H9 (cell line): ENCODE data around the gene KIRREL3. TPM values are rescaled to one million over a fixed set of nuclear protein-coding genes. Genes with fewer than 3 reads are reported as not detected.

Experiments
- DNase-seq: peaks from one replicate; pipeline ENCODE4 v3.0.0-alpha.2; 2017
- H2AFZ ChIP-seq: one replicate; pipeline ENCODE4 v1.6.1; 2013; ENCODE audit warnings: mild to moderate bottlenecking, low read length, control low read depth, moderate library complexity
- H2AK5ac ChIP-seq: 2 replicates; pipeline ENCODE4 v1.6.1; 2013; ENCODE audit warnings: low read length, control low read depth, mixed read lengths; ENCODE audit not compliant: insufficient read length
- H2BK120ac ChIP-seq: one replicate; pipeline ENCODE4 v1.6.1; 2013; ENCODE audit warnings: low read depth, mild to moderate bottlenecking, low read length, control low read depth, inconsistent platforms; ENCODE audit not compliant: poor library complexity, severe bottlenecking
- H2BK12ac ChIP-seq: 2 replicates; pipeline ENCODE4 v1.6.1; 2013; ENCODE audit warnings: low read length, control low read depth, mixed read lengths, low read depth; ENCODE audit not compliant: insufficient read length
- H2BK15ac ChIP-seq: 2 replicates; pipeline ENCODE4 v1.6.1; 2013; ENCODE audit warnings: low read depth, low read length, control low read depth
- H2BK20ac ChIP-seq: one replicate; pipeline ENCODE4 v1.6.1; 2013; ENCODE audit warnings: low read depth, mild to moderate bottlenecking, low read length, control low read depth, inconsistent platforms; ENCODE audit not compliant: poor library complexity, severe bottlenecking
- H2BK5ac ChIP-seq: 2 replicates; pipeline ENCODE4 v1.6.1; 2013; ENCODE audit warnings: low read length, control low read depth, mixed read lengths; ENCODE audit not compliant: insufficient read length
- H3K14ac ChIP-seq: 2 replicates; pipeline ENCODE4 v1.6.1; 2013; ENCODE audit warnings: low read length, control low read depth; ENCODE audit not compliant: insufficient read depth
- H3K18ac ChIP-seq: 2 replicates; pipeline ENCODE4 v1.6.1; 2013; ENCODE audit warnings: low read depth, mild to moderate bottlenecking, mixed read lengths, low read length, control low read depth; ENCODE audit not compliant: insufficient read length
- H3K23ac ChIP-seq: 2 replicates; pipeline ENCODE4 v1.6.1; 2013; ENCODE audit warnings: low read length, control low read depth, mixed read lengths, low read depth; ENCODE audit not compliant: insufficient read length
- H3K23me2 ChIP-seq: 2 replicates; pipeline ENCODE4 v1.6.1; 2013; ENCODE audit warnings: low read depth, mild to moderate bottlenecking, mixed read lengths, low read length, control low read depth; ENCODE audit not compliant: insufficient read length, poor library complexity, severe bottlenecking
- H3K27ac ChIP-seq: 2 replicates; pipeline ENCODE4 v1.5.1; 2013; ENCODE audit warnings: low read length, control low read depth, mixed read lengths, low read depth; ENCODE audit not compliant: insufficient read length
- H3K27me3 ChIP-seq: 2 replicates; pipeline ENCODE4 v1.6.1; 2013; ENCODE audit warnings: low read length, control low read depth, inconsistent platforms; ENCODE audit not compliant: insufficient read depth
- H3K4ac ChIP-seq: 2 replicates; pipeline ENCODE4 v1.6.1; 2013; ENCODE audit warnings: low read depth, mild to moderate bottlenecking, control low read depth, inconsistent platforms, low read length, moderate library complexity
- H3K4me1 ChIP-seq: 2 replicates; pipeline ENCODE4 v1.6.1; 2013; ENCODE audit warnings: low read length, control low read depth, inconsistent platforms; ENCODE audit not compliant: insufficient read depth
- H3K4me2 ChIP-seq: 2 replicates; pipeline ENCODE4 v1.6.1; 2013; ENCODE audit warnings: low read length, control low read depth, mixed read lengths; ENCODE audit not compliant: insufficient read length, insufficient read depth
- H3K56ac ChIP-seq: 2 replicates; pipeline ENCODE4 v1.6.1; 2013; ENCODE audit warnings: low read depth, mild to moderate bottlenecking, mixed read lengths, low read length, control low read depth; ENCODE audit not compliant: insufficient read length
- H3K79me1 ChIP-seq: 2 replicates; pipeline ENCODE4 v1.6.1; 2013; ENCODE audit warnings: low read depth, mild to moderate bottlenecking, moderate library complexity, low read length, control low read depth, inconsistent platforms; ENCODE audit not compliant: insufficient read depth, poor library complexity, severe bottlenecking
- H3K79me2 ChIP-seq: 2 replicates; pipeline ENCODE4 v1.6.1; 2013; ENCODE audit warnings: low read length, control low read depth, inconsistent platforms; ENCODE audit not compliant: insufficient read depth
- H3K9ac ChIP-seq: 2 replicates; pipeline ENCODE4 v1.6.1; 2013; ENCODE audit warnings: low read length, control low read depth, mixed read lengths; ENCODE audit not compliant: insufficient read length; ENCODE audit errors: extremely low read depth
- H3K9me3 ChIP-seq: one replicate; pipeline ENCODE4 v1.6.1; 2013; ENCODE audit warnings: low read depth, low read length, inconsistent platforms; ENCODE audit not compliant: control insufficient read depth
- H3T11ph ChIP-seq: one replicate; pipeline ENCODE4 v1.6.1; 2013; ENCODE audit warnings: mild to moderate bottlenecking, low read length, control low read depth, inconsistent platforms
- H4K20me1 ChIP-seq: one replicate; pipeline ENCODE4 v1.6.1; 2013; ENCODE audit not compliant: control insufficient read depth, insufficient read length, insufficient read depth
- H4K5ac ChIP-seq: 2 replicates; pipeline ENCODE4 v1.6.1; 2013; ENCODE audit warnings: low read depth, mild to moderate bottlenecking, mixed read lengths, low read length, control low read depth; ENCODE audit not compliant: insufficient read length
- H4K8ac ChIP-seq: replicated peaks from 2 replicates; pipeline ENCODE4 v1.6.1; 2013; ENCODE audit warnings: low read length, control low read depth, mixed read lengths, low read depth; ENCODE audit not compliant: insufficient read length
- H4K91ac ChIP-seq: 2 replicates; pipeline ENCODE4 v1.6.1; 2013; ENCODE audit warnings: low read depth, mild to moderate bottlenecking, moderate library complexity, mixed read lengths, low read length, control low read depth; ENCODE audit not compliant: insufficient read length
- H3K27ac Mint-ChIP-seq, 3 experiments: 2 replicates in 2 of 3; 3 replicates in 1 of 3; pipeline ENCODE4 v1.8.0; 2020 to 2021; ENCODE audit warnings: mixed read lengths in 3 of 3, mild to moderate bottlenecking in 1 of 3, moderate library complexity in 1 of 3
- H3K27me3 Mint-ChIP-seq: 2 replicates; pipeline ENCODE4 v1.8.0; 2021; ENCODE audit warnings: low read depth, mild to moderate bottlenecking, moderate library complexity, mixed read lengths
- H3K36me3 Mint-ChIP-seq, 3 experiments: 2 replicates in 2 of 3; 3 replicates in 1 of 3; pipeline ENCODE4 v1.8.0; 2020 to 2021; ENCODE audit warnings: low read depth in 3 of 3, mixed read lengths in 3 of 3; ENCODE audit not compliant: insufficient read depth in 1 of 3
- H3K4me1 Mint-ChIP-seq, 2 experiments: 2 replicates each; pipeline ENCODE4 v1.8.0; 2020; ENCODE audit warnings: mixed read lengths in 2 of 2
- H3K4me3 Mint-ChIP-seq, 2 experiments: 2 replicates in 1 of 2; 3 replicates in 1 of 2; pipeline ENCODE4 v1.8.0; 2020 to 2021; ENCODE audit warnings: mild to moderate bottlenecking in 2 of 2, mixed read lengths in 2 of 2, moderate library complexity in 1 of 2
- H3K9me3 Mint-ChIP-seq, 2 experiments: 2 replicates in 1 of 2; 3 replicates in 1 of 2; pipeline ENCODE4 v1.8.0; 2020; ENCODE audit warnings: mild to moderate bottlenecking in 2 of 2, mixed read lengths in 2 of 2, moderate library complexity in 1 of 2
- CTCF ChIP-seq: fragments of 200-600 bp; sonication (generic); conservative IDR thresholded peaks from 3 replicates; pipeline ENCODE4 v1.8.0; 2021; ENCODE audit warnings: antibody characterized with exemption, mild to moderate bottlenecking
- WGBS: extraction: QIAGEN DNeasy Blood & Tissue Kit; methylation state at CpG from one replicate; pipeline ENCODE4 v1.1.7; 2013; ENCODE audit warnings: missing lambda C conversion rate, low lambda C conversion rate, mixed read lengths; ENCODE audit not compliant: insufficient read length; ENCODE audit errors: extremely low coverage; 5-methylcytosine and 5-hydroxymethylcytosine counted together
- total RNA-seq: library from RNA; stranded (reverse); gene quantifications from 2 replicates; pipeline ENCODE4 v1.2.1, GENCODE V29; 2021

The KIRREL3 gene
- total RNA-seq, 1 experiment from 2014 or later: 0.17 TPM

GRCh38 chr11:126991596-126991995 is 9.0 kb downstream of the KIRREL3 start:
- Mint-ChIP-seq H3K4me1 (peaks cover 14 to 15% of the 10 kb centered on the region in 2 experiments), H3K27ac (no peak overlapping the region), H3K36me3 (no peaks in the 10 kb centered on the region; a peak in 1 of 7 replicates), H3K27me3 (peaks cover 29% of the 10 kb centered on the region), H3K4me3 (no peak overlapping the region), H3K9me3 (no peaks in the 10 kb centered on the region)
- Histone ChIP-seq H3K79me1 (no peaks in the 10 kb centered on the region), H4K91ac (no peak overlapping the region), H3K9ac (no peak overlapping the region), H3K9me3 (no peaks in the 10 kb centered on the region), H4K5ac (no peak overlapping the region), H2BK120ac (no peak overlapping the region), H3T11ph (no peak overlapping the region), H2AK5ac (no peak overlapping the region), H3K23me2 (no peaks in the 10 kb centered on the region), H3K4ac (no peak overlapping the region), H3K18ac (no peak overlapping the region), H3K56ac (no peak overlapping the region), H3K27ac (no peak overlapping the region), H2AFZ (no peak overlapping the region), H2BK5ac (no peak overlapping the region), H3K14ac (no peak overlapping the region), H2BK15ac (no peak overlapping the region), H2BK20ac (no peak overlapping the region), H3K79me2 (no peaks in the 10 kb centered on the region), H3K23ac (no peak overlapping the region), H3K27me3 (no peaks in the 10 kb centered on the region), H3K4me2 (no peak overlapping the region), H4K20me1 (no peaks in the 10 kb centered on the region), H3K4me1 (no peaks in the 10 kb centered on the region), H4K8ac (no peak overlapping the region), H2BK12ac (no peak overlapping the region)
- no peak for TF ChIP-seq CTCF
- no peak for DNase-seq
- no CpG with 5 or more reads among the region's 2 CpGs for WGBS
